ENCODE measurements around the gene CENPE.
"Not testable (repeated sequence)": the region's sequence is repeated elsewhere in the genome, so short reads cannot be mapped to it uniquely, and the experiment has no call there.

Gene CENPE, protein sequence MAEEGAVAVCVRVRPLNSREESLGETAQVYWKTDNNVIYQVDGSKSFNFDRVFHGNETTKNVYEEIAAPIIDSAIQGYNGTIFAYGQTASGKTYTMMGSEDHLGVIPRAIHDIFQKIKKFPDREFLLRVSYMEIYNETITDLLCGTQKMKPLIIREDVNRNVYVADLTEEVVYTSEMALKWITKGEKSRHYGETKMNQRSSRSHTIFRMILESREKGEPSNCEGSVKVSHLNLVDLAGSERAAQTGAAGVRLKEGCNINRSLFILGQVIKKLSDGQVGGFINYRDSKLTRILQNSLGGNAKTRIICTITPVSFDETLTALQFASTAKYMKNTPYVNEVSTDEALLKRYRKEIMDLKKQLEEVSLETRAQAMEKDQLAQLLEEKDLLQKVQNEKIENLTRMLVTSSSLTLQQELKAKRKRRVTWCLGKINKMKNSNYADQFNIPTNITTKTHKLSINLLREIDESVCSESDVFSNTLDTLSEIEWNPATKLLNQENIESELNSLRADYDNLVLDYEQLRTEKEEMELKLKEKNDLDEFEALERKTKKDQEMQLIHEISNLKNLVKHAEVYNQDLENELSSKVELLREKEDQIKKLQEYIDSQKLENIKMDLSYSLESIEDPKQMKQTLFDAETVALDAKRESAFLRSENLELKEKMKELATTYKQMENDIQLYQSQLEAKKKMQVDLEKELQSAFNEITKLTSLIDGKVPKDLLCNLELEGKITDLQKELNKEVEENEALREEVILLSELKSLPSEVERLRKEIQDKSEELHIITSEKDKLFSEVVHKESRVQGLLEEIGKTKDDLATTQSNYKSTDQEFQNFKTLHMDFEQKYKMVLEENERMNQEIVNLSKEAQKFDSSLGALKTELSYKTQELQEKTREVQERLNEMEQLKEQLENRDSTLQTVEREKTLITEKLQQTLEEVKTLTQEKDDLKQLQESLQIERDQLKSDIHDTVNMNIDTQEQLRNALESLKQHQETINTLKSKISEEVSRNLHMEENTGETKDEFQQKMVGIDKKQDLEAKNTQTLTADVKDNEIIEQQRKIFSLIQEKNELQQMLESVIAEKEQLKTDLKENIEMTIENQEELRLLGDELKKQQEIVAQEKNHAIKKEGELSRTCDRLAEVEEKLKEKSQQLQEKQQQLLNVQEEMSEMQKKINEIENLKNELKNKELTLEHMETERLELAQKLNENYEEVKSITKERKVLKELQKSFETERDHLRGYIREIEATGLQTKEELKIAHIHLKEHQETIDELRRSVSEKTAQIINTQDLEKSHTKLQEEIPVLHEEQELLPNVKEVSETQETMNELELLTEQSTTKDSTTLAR (N-terminal part only)

DNA sequence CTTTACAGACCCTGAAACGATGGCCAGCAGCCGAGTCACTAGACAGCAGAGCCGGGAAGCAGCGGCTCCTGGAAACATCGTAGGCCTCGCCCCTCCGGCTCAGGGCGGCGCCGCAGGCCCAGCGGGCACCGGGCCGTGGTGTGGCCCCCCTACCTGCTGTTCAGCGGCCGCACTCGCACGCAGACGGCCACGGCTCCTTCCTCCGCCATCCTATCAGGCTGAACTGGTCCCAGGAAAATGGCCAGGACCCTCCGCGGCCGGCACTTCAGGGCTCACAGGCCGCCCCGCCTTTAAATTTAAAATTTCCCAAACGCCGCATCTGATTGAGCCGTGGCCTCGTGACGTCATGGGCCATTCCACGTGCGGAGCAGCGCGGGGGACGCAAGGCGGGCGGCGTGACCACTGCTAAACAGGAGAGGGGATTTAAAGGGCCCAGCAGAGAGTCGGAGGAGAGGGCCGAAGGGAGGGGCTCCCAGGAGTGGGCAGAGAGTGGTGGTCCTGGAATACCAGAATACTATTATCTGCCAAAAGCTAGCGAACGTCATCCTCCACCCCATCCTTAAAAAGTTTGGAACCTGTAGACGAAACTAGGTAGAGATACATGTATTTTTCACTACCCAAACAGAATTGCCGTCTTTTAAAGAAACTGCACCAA lies at the start of gene CENPE:
Gene CENPE, minus strand, starts transcription at position 233 of the 655 bp plus-strand sequence. Its CDS starts 24 bp downstream, at position 209.
- DNase-seq (ENCODE audit: low spot score): peak; percentile 94

DNA sequence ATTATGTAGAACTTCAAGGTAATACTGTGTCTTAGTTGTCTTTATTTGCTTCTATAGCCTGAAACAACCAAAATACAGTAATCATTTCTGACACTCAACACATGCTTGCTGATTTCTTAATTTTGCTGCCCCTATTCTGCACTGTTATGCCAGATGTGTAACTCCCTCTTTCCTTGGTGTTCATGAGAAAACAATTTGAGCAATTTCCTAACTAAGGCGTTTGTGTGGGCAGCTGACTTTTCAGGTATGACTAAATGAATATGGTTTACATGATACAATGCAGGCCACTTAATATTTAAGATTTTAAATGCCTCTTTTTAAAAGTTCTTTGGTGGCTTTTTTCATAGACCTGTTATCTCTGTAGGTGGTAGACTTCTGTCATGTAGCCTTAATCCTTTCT lies 46.1 kb upstream of the CENPE start:
- DNase-seq (ENCODE audit: low spot score): no peak

DNA sequence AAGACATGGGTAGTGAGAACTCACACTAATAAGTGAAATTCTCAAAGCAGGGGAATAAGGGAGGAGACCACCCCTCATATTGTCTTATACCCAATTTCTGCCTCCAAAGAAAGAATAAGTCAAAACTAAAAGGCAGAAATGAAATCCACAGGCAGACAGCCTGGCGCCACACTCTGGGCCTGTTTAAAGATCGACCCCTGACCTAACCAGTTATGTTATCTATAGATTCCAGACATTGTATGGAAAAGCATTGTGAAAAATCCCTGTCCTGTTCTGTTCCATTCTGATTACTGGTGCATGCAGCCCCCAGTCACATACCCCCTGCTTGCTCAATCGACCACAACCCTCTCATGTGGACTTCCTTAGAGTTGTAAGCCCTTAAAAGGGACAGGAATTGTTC lies 32.8 kb upstream of the CENPE start:
- DNase-seq (ENCODE audit: low spot score): not testable (repeated sequence)

DNA sequence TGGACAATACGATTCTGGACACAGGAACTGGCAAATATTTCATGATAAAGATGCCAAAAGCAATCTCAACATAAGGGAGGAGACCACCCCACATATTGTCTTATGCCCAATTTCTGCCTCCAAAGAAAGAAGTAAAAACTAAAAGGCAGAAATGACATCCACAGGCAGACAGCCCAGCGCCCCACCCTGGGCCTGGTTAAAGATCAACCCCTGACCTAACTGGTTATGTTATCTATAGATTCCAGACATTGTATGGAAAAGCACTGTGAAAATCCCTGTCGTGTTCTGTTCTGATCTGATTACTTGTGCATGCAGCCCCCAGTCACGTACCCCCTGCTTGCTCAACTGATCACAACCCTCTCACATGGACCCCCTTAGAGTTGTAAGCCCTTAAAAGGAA lies 25.4 kb upstream of the CENPE start:
- not testable (repeated sequence) for DNase-seq (ENCODE audit: low spot score)

DNA sequence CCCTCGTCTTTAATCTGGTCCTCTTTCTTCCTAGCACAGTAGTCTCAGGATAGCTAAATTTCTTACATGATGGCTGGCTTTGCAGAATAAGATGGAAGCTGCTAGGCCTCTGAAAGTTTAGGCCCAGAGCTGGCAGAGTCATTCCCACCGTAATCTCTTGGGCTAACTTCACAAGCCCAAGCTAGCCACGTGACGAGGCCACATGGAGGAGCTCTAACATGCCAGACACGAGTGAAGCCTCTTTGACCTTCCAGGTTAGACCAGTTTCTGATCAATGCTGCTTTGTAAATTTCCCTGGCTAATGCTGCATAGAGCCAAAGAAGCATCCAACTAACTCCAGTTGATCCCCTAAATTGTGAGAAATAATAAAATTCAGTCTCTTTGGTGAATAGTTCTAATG lies 9.5 kb upstream of the CENPE start:
- DNase-seq (ENCODE audit: low spot score): no peak

DNA sequence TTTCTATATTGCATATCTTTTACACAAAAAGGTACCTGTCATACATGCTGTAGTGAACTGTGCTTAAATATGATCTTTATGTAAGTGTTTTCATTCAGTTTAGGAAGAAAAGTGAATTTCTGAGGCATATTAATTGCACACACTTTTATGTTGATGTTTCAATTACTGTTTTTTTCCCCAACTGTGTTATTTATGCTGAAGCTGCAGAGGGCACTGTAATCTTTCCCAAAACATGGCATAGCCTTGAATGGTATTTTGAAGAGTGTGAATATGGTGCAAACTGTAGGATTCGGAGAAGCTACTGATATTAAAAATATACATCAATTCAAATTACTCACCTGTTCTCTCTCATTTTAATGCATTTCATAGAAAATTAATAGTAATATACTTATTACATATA lies 6.0 kb upstream of the CENPE start:
- DNase-seq (ENCODE audit: low spot score): peak; percentile 33

DNA sequence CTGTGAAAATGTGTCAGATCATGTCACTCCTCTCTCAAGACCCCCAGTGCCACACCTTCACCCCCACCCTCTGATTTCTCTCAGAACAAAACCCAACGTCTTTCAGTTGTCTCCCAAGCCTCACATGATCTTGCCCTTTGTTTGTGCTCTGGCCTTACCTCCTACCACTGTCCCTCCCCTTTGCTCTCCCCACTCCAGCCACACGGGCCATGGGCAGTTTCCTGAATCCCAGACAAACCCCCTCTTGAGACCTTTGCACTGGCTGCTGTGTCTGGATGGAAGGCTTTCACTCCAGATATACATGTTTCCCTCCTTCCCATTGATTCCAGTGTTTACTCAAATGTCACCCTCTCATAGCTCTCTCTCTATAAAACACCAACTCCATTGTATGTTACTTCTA lies 3.6 kb upstream of the CENPE start:
- DNase-seq (ENCODE audit: low spot score): no peak

DNA sequence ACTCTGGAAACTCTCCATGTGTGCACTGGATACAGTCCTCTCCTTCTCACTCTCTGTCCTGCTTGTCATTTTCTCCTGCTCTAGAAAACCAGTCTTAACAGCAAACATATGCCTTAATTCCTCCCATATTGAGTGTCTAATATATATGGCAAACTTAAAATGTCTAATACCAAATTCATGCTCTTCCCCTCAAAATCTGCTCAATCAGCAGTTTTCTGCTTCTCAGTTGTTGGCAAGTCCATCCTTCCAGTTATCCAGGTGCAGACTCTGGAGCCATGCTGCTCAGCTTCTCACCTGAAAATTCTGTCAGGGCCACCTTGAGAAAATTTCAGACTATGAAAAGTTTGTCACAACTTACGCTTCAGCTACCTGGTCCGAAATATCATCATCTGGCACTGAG lies 3.1 kb upstream of the CENPE start:
- no peak for DNase-seq (ENCODE audit: low spot score)

DNA sequence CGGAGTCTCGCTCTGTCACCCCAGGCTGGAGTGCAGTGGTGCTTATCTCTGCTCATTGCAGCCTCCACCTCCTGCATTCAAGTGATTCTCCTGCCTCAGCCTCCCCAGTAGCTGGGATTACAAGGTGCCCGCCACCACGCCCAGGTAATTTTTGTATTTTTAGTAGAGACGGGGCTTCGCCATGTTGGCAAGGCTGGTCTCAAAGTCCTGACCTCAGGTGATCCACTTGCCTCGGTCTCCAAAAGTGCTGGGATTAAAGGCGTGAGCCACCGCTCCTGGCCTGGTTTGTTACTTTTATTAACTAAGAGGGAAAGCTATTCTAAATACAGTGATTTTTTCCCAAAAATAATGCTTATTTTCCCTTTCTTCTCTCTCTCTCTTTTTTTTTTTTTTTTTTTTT lies 866 bp upstream of the CENPE start:
- DNase-seq (ENCODE audit: low spot score): no peak

DNA sequence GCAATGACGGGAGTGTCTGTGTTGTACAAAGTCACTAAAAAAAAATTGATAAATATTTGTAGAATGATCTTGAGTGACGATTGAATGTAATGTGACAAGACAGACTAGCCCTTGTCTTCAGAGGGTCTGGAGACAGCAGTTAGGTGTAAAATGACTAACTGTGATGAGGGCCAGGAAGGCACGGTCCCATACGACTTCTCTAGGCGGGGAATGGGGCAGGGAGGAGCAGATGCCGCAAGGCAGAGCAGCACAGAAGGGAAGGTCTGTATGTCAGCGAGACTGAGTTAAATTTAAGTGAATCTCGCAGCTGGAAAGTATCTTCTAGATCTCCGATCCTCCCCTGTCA lies 405 bp downstream of the CENPE start:
- no peak for DNase-seq (ENCODE audit: low spot score)

DNA sequence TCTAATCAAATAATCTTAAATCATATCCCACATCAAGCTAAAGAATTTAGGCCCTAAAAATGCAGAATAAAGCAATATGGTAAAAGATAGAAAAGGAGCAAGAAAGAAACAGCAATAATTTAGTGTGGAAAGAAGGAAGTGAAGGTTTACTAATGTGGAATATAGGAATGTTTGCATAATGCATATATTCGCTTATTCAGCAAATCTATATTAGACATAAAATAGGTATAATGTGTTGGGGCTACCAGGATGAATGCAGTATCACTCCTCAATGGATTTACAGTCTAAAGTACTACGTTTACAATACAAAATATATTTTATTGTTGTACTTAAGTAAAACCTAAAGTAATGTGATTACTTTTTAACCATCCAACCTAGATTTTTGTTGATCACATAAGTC lies 4.7 kb downstream of the CENPE start:
- DNase-seq (ENCODE audit: low spot score): no peak

DNA sequence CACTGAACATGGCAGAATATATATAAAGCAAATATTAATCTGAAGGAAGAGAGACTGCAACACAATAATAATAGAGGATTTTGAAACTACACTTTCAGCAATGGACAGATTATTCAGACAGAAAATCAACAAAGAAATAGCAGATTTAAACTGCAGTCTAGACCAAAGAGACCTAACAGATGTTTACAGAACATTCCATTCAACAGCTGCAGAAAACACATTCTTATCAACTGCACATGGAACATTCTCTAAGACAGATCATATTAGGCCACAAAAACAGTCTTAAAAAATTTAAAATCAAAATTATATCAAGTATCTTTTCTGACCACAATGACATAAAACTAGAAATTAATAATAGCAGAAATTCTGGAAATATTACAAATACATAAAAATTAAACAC lies 27.1 kb downstream of the CENPE start:
- DNase-seq (ENCODE audit: low spot score): no peak

DNA sequence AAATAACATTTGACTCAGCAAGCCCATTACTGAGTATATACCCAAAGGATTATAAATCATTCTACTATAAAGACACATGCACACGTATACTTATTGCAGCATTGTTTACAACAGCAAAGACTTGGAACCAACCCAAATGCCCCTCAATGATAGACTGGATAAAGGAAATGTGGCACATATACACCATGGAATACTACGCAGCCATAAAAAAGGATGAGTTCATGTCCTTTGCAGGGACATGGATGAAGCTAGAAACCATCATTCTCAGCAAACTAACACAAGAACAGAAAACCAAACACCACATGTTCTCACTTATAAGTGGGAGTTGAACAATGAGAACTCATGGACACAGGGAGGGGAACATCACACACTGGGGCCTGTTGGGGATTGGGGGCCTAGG lies 28.4 kb downstream of the CENPE start:
- DNase-seq (ENCODE audit: low spot score): not testable (repeated sequence)

DNA sequence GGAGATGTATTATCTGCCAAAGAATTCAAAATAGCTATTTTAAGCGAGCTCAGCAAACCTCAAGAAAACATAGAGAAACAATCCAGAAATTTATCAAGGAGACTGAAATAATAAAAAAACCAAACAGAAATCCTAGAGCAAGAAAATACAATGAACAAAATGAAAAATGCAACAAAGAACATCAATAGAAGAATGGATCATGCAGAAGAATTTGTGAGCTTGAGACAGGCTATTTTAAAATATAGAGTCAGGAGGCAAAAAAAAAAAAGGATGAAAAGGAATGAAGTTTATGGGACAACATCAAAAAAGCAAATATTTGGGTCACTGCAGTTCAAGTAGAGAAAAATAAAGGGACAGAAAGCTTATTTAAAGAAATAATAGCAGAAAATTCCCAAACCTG lies 29.1 kb downstream of the CENPE start:
- DNase-seq (ENCODE audit: low spot score): no peak

DNA sequence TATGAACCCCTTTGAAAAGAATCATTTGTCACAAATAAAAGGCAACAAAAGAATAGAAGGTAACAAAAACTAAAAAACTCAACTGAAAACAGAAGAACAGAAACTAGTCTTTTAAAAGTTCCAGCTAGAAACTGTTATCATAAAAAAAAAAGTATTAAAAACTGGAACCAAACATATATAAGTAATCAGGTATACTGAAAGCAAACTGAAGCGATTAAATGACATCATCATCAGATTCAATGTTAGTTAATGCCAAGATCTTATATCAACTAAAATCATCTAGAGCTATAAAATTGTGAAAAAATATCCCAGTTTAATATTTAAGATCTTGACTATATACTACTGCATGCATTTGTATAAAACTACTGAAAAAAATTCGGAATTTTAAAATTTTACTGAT lies 36.0 kb downstream of the CENPE start:
- DNase-seq (ENCODE audit: low spot score): no peak

DNA sequence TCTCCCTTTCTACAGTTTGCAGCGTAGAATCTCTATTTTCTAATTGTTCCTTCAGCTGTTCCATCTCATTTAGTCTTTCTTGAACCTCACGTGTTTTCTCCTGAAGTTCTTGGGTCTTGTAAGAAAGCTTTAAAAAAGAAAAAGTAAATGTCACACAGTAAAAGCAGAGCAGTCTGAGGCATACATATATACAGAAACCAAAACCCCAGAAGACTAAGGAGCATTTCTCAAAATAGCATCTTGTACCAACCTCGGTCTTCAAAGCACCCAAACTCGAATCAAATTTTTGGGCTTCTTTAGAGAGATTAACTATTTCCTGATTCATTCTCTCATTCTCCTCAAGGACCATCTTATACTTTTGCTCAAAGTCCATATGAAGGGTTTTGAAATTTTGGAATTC lies 39.4 kb downstream of the CENPE start:
- DNase-seq (ENCODE audit: low spot score): no peak

DNA sequence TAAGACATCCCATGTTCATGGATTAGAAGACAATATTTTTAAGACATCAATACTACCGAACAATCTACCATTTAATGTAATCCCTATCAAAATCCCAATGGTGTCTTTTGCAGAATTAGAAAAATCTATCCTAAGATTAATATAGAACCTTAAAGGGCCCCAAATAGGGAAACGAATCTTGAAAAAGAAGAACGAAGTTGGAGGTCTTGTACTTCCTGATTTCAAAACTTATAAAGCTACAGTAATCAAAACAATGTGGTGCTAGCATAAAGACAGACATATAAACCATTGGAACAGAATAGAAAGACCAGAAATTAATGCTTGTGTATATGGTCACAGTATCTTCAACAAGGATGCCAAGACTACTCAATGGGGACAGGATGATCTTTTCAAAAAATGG lies 42.0 kb downstream of the CENPE start:
- no peak for DNase-seq (ENCODE audit: low spot score)

DNA sequence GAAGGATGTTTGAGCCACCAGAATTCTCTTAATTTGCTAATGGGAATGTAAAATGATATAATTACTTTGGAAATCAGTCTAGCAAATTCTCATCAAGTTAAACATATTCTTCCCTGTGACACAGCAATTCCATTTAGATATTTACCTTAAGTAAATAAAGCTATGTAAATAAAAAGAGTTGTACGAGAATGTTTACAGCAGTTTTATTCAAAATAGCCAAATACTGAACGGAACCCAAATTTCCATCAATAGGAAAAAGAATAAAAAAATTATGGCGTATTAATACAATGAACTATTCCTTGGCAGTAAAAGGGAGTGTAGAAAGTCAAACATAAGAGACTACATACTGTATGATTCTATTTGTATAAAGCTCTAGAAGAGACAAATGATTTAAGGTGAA lies 45.8 kb downstream of the CENPE start:
- DNase-seq (ENCODE audit: low spot score): no peak

DNA sequence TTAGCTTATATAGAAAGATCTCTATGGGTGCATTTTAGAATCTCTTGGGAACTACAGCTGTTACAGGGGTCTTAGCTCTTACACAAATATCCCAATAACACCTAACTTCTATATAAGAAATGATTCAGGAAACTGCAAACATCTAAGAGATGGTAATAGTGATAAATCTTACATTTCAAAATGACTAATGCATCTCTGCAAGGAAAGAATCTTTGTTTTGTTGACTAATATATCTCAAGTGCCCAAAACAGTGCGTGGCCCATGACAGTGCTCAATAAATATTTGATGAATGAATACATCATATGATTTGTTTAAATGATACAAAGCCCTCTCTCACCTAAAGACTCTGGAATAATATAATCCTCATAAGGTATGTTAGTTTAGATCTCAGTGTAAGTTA lies 47.5 kb downstream of the CENPE start:
- no peak for DNase-seq (ENCODE audit: low spot score)

DNA sequence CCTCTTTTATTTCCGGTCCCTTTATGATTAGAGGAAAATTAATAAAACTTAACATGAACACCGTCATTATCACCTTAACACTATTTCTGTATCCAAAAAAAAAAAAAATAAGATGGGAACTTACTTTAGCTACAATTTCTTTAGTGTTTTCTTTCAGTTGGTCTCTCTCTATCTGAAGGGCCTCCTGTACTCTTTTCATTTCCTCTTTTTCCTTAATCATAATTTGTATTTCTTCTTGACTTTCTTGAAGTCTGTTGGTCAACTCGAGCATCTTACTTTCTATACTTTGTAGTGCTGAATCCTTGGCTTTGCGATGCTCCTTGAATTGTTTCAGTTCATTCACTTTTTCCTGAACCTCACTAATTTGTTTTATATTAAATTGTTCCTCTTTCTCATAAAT lies 53.2 kb downstream of the CENPE start:
- no peak for DNase-seq (ENCODE audit: low spot score)

DNA sequence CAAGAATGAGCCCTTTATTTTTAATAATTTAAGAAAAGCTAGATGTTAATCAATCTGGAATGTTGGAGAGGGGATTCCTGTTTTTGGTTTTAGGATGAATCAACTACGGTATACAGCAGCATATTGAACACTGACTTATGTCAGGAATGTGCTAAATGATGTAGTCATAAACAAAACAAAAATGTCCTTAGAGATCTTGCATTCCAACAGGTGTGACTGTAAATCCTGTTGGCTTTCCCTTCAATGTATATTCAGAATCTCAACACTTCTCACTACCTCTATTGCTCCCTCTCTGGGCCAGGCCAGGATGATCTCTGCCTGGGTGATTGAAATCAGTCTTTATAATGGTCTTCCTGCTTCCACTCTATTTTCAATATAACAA lies 60.7 kb downstream of the CENPE start:
- DNase-seq (ENCODE audit: low spot score): no peak

Data from D341Med (cell line).